ENCODE measurements around the gene SDCCAG8. TPM values are rescaled to one million over a fixed set of nuclear protein-coding genes. Genes with fewer than 3 reads are reported as not detected.

Gene SDCCAG8
- polyA plus RNA-seq, 1 experiment = 34.1 TPM

DNA sequence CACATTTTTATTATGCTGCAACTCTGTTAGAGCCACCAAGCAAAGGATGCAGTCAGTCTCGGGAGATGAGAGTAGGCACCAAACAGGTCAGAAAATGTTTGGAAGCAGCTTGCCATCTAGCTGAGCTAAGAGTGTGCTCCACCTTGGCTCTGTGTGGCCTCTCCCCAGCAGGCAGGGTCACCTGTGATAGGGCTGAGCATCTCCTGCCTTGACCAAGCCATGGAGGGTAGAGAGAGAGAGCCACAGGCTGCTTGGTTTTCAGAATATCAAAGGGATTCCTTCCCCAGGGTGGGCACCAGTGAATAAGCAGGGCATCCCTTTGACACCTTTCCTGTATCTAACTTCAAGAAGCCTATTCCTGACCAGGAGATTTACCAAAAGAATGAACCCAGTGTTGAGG, 135.5 kb downstream of the SDCCAG8 start:
- CTCF ChIA-PET = no interaction called here
- no peaks in the 10 kb centered on the region for H3K27me3 ChIP-seq (ENCODE audit: control insufficient read depth, insufficient read depth, low read length)
- no peak overlapping the region for H3K27ac ChIP-seq (ENCODE audit: low read depth, low read length)
- DNase-seq (ENCODE audit: low read depth, low spot score) = no peak
- no peak overlapping the region for H3K4me3 ChIP-seq (ENCODE audit: low read depth, low read length)
- POLR2A ChIA-PET = no interaction called here
- TF ChIP-seq, protein P1, sequence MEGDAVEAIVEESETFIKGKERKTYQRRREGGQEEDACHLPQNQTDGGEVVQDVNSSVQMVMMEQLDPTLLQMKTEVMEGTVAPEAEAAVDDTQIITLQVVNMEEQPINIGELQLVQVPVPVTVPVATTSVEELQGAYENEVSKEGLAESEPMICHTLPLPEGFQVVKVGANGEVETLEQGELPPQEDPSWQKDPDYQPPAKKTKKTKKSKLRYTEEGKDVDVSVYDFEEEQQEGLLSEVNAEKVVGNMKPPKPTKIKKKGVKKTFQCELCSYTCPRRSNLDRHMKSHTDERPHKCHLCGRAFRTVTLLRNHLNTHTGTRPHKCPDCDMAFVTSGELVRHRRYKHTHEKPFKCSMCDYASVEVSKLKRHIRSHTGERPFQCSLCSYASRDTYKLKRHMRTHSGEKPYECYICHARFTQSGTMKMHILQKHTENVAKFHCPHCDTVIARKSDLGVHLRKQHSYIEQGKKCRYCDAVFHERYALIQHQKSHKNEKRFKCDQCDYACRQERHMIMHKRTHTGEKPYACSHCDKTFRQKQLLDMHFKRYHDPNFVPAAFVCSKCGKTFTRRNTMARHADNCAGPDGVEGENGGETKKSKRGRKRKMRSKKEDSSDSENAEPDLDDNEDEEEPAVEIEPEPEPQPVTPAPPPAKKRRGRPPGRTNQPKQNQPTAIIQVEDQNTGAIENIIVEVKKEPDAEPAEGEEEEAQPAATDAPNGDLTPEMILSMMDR (IDR thresholded peaks at IDR 0.05; ENCODE audit: low read depth, low read length) = no peak
- H3K9me3 ChIP-seq (ENCODE audit: control insufficient read depth, insufficient read depth, low read length) = no peaks in the 10 kb centered on the region

DNA sequence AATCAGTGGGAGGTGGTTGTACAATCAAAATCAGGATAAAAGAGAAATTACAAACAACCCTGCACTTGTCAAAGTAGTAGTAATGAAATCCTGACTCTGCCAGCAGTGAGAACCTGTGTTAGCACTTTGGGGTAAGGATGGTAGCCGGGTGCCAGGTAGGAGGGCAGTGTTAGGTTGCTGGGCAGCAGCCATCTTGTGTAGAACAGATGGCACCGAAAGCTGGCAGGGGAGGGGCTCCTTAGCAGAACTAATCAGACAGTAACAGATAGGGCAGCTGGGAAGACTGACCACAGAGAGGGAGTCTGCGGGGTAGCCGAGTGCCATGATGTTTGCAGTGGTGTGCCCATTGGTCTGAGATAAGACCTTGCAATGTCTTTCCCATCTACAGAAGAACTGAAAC, 137.3 kb downstream of the SDCCAG8 start:
- no peak for DNase-seq (ENCODE audit: low read depth, low spot score)
- Histone ChIP-seq H3K27me3 (ENCODE audit: control insufficient read depth, insufficient read depth, low read length) (no peaks in the 10 kb centered on the region), H3K27ac (ENCODE audit: low read depth, low read length) (no peak overlapping the region), H3K9me3 (ENCODE audit: control insufficient read depth, insufficient read depth, low read length) (no peaks in the 10 kb centered on the region), H3K4me3 (ENCODE audit: low read depth, low read length) (no peak overlapping the region)
- ChIA-PET CTCF (no interaction called here), POLR2A (no interaction called here)
- TF ChIP-seq, protein P1 (IDR thresholded peaks at IDR 0.05; ENCODE audit: low read depth, low read length) = no peak

DNA sequence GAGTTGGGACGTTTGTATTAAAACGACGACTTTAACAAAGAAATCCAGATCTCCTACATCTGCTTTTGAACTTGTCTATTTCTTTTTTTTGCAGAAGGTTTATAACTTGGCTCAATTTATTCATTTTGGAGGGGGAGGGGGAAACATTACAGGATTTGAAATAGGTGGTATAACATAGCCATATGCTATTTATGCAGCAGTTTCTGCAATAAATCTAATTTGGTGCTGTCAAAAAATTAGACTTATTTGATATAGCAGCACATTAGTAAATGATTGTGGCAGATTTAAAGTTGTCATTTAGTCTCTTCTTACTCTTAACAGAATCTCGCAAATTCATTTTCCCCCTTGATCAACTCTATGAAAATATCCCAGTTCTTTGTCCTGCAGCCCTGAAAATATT, 138.2 kb downstream of the SDCCAG8 start:
- Histone ChIP-seq H3K27me3 (ENCODE audit: control insufficient read depth, insufficient read depth, low read length) (no peaks in the 10 kb centered on the region), H3K27ac (ENCODE audit: low read depth, low read length) (no peak overlapping the region), H3K4me3 (ENCODE audit: low read depth, low read length) (no peak overlapping the region), H3K9me3 (ENCODE audit: control insufficient read depth, insufficient read depth, low read length) (no peaks in the 10 kb centered on the region)
- ChIA-PET CTCF (no interaction called here), POLR2A (no interaction called here)
- no peak for DNase-seq (ENCODE audit: low read depth, low spot score)
- TF ChIP-seq, protein P1 (IDR thresholded peaks at IDR 0.05; ENCODE audit: low read depth, low read length) = no peak

DNA sequence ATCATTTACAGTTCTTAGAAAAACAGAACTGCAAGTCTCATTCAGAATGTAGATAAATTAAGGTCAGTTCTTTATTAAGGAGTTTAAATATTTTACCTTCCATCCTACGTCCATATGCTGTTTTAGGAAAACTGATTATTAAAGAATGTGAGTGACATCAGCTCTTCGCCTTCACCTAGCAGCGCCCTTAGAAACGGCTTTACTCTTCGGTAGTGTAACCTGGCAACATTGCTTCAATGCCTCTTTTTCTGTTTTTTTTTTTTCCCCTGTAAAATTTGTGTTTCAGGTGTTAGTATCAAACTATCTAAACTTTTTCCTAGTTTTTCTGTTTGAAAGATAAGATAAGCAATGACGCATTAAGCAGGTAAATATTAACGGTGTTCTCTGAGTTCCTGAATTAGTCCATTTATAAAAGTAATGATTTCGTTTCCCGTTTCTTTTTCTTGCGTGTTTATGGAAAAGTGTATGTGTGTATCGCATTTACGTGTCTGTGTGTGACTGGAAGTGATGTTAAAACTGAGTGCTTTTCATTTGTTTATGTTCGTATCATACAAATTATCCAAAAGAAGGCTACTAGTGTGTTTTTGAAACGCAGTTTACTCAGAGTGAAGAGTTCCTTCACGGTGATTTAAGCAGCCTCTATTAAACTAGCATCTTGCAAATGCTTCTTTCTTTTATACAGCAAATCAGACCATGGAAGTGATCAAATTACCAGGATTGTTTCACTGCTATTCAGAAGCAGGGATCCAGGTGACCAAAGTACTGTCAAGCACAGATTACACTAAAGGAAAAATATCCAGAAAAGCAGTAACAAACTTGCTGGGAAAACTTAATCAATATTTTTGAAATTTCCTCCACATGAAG, 139.0 kb downstream of the SDCCAG8 start:
- POLR2A ChIA-PET = no interaction called here
- CTCF ChIA-PET = no interaction called here
- Histone ChIP-seq H3K4me3 (ENCODE audit: low read depth, low read length) (no peak overlapping the region), H3K9me3 (ENCODE audit: control insufficient read depth, insufficient read depth, low read length) (no peaks in the 10 kb centered on the region), H3K27me3 (ENCODE audit: control insufficient read depth, insufficient read depth, low read length) (no peaks in the 10 kb centered on the region), H3K27ac (ENCODE audit: low read depth, low read length) (no peak overlapping the region)
- TF ChIP-seq, protein P1 (IDR thresholded peaks at IDR 0.05; ENCODE audit: low read depth, low read length) = no peak
- no peak for DNase-seq (ENCODE audit: low read depth, low spot score)

DNA sequence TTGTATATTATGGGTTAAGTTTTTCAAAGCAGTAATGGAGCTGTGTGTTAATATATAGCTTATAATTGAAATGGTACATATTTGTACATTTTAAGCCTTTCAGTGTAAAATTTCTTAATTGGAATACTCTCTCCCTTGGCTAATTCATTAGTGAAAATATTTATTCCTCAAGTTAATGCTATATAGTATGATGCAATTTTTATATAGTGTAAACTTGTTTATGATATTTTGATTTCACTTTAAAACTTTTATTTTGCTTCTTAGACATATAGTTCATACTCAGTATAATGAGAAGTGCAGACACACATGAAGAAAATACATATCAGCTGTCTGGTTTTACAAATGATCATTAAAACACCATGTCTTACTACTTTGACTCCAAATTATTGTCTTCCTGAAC, 140.6 kb downstream of the SDCCAG8 start:
- CTCF ChIA-PET = no interaction called here
- POLR2A ChIA-PET = no interaction called here
- TF ChIP-seq, protein P1 (IDR thresholded peaks at IDR 0.05; ENCODE audit: low read depth, low read length) = no peak

More for the DNA sequence above, 140.6 kb downstream of the SDCCAG8 start:
- Histone ChIP-seq H3K27ac (ENCODE audit: low read depth, low read length) (no peak overlapping the region), H3K4me3 (ENCODE audit: low read depth, low read length) (no peak overlapping the region), H3K27me3 (ENCODE audit: control insufficient read depth, insufficient read depth, low read length) (no peaks in the 10 kb centered on the region), H3K9me3 (ENCODE audit: control insufficient read depth, insufficient read depth, low read length) (no peaks in the 10 kb centered on the region)
- no peak for DNase-seq (ENCODE audit: low read depth, low spot score)
